RPMI8226 (cell line): ENCODE measurements around the gene BSDC1.

Experiments used
- DNase-seq: peaks from one replicate; pipeline ENCODE4 v3.0.0-alpha.2; 2015

Gene BSDC1

GRCh38 chr1:32393832-32394140 lies 455 bp downstream of the BSDC1 start:
- DNase-seq = peak; percentile 56

DNA sequence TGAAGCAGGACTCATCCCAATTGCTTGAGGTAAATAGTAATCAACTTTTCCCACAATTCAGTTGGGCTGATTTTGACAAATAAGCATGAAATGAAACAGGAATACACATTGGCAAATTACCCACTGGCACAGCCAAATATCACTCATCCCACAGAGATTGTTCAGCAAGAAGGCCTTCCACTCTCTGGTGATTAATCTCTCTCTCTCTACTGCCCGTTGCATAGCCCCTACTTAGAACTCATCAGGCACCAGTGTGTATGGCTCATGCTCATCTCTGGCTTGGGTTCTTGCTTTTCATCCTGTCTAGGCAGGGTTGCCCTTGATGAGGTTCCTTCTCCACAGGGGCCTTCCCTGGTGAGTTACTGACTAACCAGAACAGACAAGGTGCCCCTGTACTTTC lies 1.1 kb downstream of the BSDC1 start:
- DNase-seq = no peak

GRCh38 chr1:32392325-32392724 lies 1.9 kb downstream of the BSDC1 start:
- DNase-seq = no peak

- no peak for DNase-seq
Measured at GRCh38 chr1:32390904-32391870, 3.1 kb downstream of the BSDC1 start.

DNA sequence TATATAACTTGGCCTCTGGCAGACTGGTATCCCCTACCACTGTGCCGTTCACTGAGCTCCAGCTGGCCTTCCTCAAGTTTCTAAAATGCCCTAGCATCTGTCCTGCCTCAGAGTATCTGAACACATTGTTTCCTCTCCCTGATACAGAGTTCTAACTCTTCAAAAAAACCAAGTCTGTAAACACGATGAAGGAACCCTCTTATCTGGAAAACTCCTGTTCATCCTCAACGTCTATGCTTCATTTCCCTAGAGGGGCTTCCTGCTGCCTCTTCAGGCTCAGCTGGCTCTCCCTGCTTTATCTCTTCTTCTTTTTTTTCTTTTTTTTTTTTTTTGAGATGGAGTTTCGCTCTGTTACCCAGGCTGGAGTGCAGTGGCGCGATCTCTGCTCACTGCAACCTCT lies 5.6 kb downstream of the BSDC1 start:
- DNase-seq = no peak

DNA sequence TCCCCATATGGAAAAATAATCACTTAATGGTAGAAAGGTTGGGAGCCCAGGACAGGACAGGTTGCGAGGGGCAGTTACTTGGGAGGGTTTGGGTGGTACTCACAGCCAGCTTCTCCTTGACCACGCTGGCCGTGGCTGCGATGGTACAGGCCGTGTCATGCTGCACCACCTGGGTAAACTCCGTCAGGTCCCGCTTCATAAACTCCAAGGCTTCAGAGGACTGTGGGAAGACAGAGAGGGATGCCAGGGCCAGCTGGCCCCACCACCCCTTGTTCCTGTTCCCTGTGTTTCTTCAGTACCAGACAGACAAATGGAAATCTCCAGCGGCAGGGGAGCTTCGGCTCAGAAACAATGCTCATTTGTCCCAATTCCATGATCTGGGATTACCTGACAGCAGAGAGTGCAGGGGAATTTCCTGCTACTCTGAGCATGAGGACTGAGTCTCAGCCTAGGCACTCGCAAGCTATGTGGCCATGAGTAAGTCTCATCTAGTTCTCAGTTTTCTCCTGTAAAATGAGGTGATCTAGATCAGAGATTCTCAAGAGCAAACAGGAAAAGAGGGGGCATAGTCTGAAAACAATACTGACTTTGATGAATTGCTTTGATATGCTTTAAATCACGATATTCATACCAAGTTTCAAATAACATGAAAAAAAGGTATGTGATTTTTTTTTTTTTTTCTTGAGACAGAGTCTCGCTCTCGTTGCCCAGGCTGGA lies 7.4 kb downstream of the BSDC1 start:
- DNase-seq = no peak

DNA sequence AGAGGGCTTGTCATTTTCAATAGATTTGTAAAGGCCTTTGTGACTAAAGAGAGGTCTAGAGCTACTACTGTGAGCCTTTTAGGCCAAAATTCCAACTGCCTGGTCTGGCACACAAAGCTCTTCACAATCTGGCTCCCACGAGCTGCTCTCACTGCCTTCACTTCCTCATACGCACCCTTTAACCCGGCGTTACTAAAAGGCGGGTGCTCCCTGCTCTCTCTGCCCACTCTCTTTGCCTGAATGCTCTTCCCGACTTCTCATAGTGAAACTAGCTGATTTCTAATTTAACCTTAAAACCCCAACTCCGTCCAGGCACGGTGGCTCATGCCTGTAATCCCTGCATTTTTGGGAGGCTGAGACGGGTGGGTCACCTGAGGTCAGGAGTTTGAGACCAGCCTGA lies 14.2 kb downstream of the BSDC1 start:
- DNase-seq = no peak

DNA sequence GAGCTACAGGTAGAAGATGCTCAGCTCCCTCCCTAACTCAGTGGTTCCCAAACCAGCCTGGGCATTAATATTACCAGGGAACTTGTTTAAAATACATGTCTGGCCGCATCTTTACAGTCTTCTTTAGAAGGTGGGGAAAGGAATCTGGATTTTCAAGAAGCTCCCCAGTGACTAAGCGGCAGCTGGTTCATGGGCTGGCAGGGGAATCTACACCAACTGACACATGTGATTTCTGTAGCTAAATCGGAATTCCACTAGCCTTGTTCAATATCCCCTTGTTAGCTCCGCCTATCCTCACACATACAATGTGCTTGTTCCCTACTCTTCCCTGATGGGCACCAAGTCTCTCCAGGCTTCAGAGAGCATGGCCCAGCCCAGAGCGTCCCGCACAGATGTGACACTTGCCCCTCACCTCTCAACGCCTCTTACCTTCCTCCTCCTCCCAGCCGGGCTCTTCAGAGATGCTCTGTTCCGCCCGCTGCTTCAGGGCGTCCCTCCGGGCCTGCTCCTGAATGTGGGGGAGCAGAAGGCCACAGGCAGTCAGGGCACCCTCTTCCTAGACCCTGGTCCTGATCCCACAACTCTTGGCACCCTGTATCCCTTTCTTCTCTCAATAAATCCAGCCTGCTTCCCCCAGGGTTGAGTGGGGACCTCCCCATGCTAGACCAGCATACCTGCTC lies 16.6 kb downstream of the BSDC1 start:
- DNase-seq = no peak

- no peak for DNase-seq
Measured at GRCh38 chr1:32376199-32376598, 18.0 kb downstream of the BSDC1 start.

- DNase-seq = no peak
Measured at GRCh38 chr1:32373996-32374592, 20.1 kb downstream of the BSDC1 start.

DNA sequence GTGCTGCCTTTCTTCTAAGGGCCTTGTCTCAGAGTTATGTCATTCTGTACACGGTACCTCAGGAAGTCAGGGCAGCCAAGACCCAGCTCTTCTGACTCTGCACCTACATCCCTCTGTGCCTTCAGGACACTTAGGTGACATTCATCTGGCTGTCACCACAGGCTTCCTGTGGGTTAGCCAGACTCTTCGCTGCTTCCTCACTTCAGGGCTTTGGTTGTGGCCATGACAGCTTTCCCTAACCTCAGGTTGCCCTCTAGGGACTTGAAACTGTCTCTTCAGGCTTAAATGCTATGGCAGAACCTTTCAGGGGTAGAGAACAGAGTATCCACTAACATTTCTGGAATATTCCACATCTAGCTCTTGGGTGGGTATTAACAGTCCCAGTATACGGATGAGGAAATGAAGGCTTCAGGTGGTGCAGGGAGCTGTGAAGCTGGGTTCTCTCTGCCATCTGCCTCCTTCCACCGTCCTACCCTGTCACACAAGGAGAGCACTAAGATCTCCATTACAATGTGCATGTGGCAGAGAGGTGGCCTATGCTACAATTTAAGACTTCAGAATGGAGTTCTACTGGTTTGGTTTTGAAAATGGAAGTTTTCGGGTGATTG lies 22.0 kb downstream of the BSDC1 start:
- no peak for DNase-seq

- no peak for DNase-seq
Measured at GRCh38 chr1:32367912-32368635, 26.2 kb downstream of the BSDC1 start.

DNA sequence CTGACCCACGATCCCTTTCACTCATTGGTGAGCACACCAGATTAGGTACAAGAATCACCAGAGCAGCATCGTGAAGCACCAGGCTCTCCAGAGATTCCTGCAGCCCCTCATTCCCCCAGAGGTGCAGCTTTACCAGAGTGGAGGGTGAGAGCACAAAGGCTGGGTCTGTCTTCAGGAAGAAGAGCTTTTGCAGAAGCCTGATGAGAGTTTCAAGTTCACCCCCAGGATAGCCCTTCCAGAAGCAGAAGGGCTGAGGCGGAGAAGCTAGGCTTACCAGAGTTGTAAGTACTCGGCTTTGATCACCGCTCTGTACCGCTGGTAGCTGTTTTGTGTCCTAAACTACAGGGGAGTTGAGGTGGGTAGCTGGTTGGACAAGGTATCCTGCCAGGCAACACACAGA lies 28.8 kb downstream of the BSDC1 start:
- no peak for DNase-seq

DNA sequence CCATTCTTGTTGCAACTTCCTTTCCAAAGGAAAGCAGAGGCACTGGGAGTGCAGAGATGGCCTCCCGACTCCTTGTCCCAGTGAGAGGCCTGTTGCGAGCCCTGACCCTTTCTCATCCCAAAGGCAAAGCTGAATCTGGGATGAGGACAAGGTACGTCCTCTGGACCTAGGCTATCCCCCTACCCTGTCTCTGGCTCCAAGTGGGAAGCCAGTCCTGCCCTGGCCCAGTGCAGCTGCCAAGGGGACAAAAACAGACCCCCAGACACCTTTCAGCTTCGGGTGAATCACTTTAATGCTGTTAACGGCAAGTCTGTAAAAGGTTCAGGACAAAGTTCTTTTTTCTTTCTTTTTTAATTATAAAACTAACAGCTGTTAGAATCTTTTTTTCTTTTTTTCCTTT lies 29.4 kb downstream of the BSDC1 start:
- no peak for DNase-seq

GRCh38 chr1:32363713-32364112 lies 30.5 kb downstream of the BSDC1 start:
- no peak for DNase-seq

DNA sequence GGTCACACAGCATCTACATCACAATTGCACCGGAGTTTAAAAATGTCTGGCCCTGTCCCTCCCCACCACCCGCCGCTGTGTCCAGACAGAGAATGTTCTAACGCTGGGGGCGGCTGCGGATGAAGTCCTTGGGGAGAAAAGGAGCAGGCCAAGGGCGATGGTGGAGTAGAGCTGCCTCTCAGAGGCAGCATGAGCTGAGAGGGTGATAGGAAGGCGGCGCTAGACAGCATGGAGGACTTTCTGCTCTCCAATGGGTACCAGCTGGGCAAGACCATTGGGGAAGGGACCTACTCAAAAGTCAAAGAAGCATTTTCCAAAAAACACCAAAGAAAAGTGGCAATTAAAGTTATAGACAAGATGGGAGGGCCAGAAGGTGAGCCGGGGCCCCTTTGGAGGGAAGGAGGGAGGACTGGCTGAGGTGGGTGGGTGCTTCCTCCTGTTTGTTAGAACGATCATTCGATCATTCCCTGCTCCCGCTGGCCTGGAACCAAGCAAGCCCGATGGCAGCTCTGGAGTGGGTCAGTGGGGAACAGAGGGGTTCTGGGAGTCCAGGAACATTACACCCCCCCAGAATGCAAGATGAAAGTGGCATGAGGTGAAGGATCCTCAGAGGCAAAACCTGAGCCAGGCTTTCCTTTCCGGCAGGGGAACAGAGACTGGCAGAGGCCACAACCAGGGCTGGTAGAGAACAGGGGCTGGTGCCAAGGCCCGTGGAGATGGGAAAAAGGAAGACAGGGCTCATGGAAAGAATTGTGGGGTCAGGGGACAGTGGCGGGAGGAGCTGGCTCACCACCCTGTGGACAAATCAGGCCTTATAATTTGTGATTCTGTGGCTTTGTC lies 31.5 kb downstream of the BSDC1 start, which contains the start of the genes FAM229A and TSSK3:
Gene FAM229A, minus strand, starts transcription at position 12 of the 840 bp plus-strand sequence. CDS start 394 bp downstream, outside the sequence.
Gene TSSK3, plus strand, starts transcription at position 66 of the 840 bp plus-strand sequence. Its CDS starts 163 bp downstream, at position 229.
- DNase-seq = no peak

DNA sequence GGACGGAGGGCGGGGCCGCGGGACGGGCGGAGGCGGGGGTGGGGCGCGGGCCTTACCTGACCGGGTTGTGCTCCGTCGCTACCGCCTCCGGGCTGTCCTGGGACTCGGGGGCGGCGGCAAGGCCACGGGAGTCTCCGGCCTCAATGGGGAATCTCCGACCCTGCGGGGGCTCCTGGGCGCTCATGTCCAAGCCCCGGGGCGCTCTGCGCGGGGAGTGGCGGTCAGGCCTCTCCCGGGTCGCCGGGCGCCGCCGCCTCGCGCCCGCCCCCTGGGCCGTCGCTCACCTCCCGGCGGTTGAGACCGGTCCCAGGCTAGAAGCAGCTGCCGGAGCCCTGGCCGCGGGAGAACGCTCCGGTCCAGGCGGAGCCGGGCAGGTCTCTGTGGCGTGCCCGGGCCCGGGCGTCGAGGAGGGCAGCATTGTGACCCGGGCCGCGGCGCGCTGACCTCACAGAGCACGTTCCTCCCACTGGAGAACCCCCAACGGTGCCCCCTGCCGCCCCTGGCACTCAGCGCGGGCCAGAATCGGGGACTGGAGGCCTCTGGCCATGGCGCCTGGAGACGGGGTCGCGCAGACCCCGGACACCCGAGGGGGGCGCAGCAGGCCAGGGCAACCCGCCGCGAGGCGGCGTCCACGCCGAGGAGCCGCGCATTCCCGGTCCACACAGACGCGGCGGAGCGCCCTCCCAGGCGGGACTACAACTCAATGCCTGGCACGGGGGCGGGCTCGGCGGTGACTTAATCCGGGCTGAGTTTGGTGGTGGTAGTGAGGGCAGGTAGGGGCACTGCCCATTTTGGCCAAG lies 32.4 kb downstream of the BSDC1 start:
- DNase-seq = no peak

DNA sequence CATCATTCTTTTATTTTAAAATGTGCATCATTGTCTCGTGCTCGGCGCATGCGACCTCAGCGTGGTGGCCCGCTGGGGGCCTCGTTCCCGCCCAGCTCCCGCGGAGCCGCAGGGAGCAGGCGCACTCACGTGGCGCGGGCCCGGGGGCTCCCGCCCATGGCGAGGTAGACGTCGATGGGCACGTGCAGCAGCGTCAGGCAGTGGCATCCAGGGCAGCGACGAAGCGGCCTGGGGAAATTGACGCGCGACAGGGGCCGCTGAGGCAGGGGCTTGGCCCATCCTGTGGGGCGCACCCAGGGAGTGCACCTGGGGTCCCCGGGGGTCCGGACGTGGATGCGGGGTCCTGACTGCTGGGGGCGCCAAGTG lies 33.0 kb downstream of the BSDC1 start:
- no peak for DNase-seq

DNA sequence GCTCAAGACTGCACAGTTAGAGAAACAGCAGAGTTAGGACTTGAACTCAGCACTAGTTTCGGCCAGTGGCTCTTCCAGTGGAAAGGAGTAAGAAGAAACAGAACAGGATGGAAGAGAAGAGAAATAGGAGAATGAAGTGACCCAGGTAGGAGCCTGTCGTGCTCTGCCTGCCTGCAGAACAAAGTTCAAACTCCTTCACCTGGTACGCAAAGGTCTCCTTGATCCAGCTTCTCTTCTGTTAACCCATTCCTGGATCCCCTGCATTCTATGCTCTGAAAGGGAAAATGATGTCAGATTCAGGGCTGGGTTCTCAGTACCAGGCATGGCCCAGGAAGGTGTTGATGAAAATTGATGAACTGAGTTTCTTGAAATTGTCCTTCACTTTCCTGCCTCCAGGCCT lies 35.8 kb downstream of the BSDC1 start:
- DNase-seq = no peak

- DNase-seq = no peak
Measured at GRCh38 chr1:32357614-32358013, 36.6 kb downstream of the BSDC1 start.
